Neuronal stem cell (in vitro differentiated cells): ENCODE results near the gene NFYA.

ENCODE experiments used
- DNase-seq: peaks from one replicate; pipeline ENCODE4 v3.0.0-alpha.2; 2013; ENCODE audit warnings: low spot score
- H2AFZ ChIP-seq: one replicate; pipeline ENCODE4 v1.6.1; 2013; ENCODE audit warnings: mild to moderate bottlenecking, low read length, inconsistent platforms
- H2AK5ac ChIP-seq: 2 replicates; pipeline ENCODE4 v1.6.1; 2013; ENCODE audit warnings: low read depth, mild to moderate bottlenecking, inconsistent platforms, low read length, moderate library complexity, mixed read lengths
- H2BK120ac ChIP-seq: 2 replicates; pipeline ENCODE4 v1.6.1; 2013; ENCODE audit warnings: low read depth, mild to moderate bottlenecking, inconsistent platforms, low read length, moderate library complexity, mixed read lengths
- H2BK12ac ChIP-seq: one replicate; pipeline ENCODE4 v1.6.1; 2013; ENCODE audit warnings: low read length, inconsistent platforms
- H2BK15ac ChIP-seq: 2 replicates; pipeline ENCODE4 v1.6.1; 2013; ENCODE audit warnings: mild to moderate bottlenecking, low read length, inconsistent platforms, mixed read lengths
- H2BK5ac ChIP-seq: one replicate; pipeline ENCODE4 v1.6.1; 2013; ENCODE audit warnings: inconsistent platforms, mild to moderate bottlenecking, low read length, moderate library complexity
- H3K14ac ChIP-seq: one replicate; pipeline ENCODE4 v1.6.1; 2013; ENCODE audit warnings: low read length, inconsistent platforms
- H3K18ac ChIP-seq: 2 replicates; pipeline ENCODE4 v1.6.1; 2013; ENCODE audit warnings: low read length, inconsistent platforms
- H3K23ac ChIP-seq: 2 replicates; pipeline ENCODE4 v1.6.1; 2013; ENCODE audit warnings: low read depth, mild to moderate bottlenecking, mixed read lengths, low read length, inconsistent platforms; ENCODE audit not compliant: poor library complexity
- H3K27ac ChIP-seq: replicated peaks from 3 replicates; pipeline ENCODE4 v1.5.1; 2013; ENCODE audit warnings: low read length, inconsistent platforms
- H3K27me3 ChIP-seq, 3 experiments: 2 replicates each; pipeline ENCODE4 v1.6.1; 2013; ENCODE audit warnings: low read length in 3 of 3, mild to moderate bottlenecking in 2 of 3, inconsistent platforms in 1 of 3, low read depth in 1 of 3, mixed read lengths in 1 of 3, moderate library complexity in 1 of 3; ENCODE audit not compliant: control insufficient read depth in 3 of 3, insufficient read depth in 3 of 3
- H3K36me3 ChIP-seq, 2 donors: replicated peaks in 1 of 2; 2 replicates each; pipeline ENCODE4 v1.6.1; 2013; ENCODE audit warnings: low read length in 2 of 2; ENCODE audit not compliant: control insufficient read depth in 2 of 2, insufficient read depth in 2 of 2
- H3K4ac ChIP-seq: 2 replicates; pipeline ENCODE4 v1.6.1; 2013; ENCODE audit warnings: inconsistent platforms, mild to moderate bottlenecking, low read length, moderate library complexity
- H3K4me1 ChIP-seq, 2 donors: 1 replicate in 1 of 2; 2 replicates in 1 of 2; pipeline ENCODE4 v1.6.1; 2013; ENCODE audit warnings: low read length in 2 of 2, low read depth in 1 of 2; ENCODE audit not compliant: control insufficient read depth in 2 of 2, insufficient read depth in 1 of 2
- H3K4me2 ChIP-seq: one replicate; pipeline ENCODE4 v1.6.1; 2013; ENCODE audit warnings: mild to moderate bottlenecking, low read length, inconsistent platforms; ENCODE audit not compliant: insufficient read depth, poor library complexity, severe bottlenecking
- H3K4me3 ChIP-seq, 2 donors: 2 replicates each; pipeline ENCODE4 v1.5.1; 2013; ENCODE audit warnings: low read length in 2 of 2, mild to moderate bottlenecking in 2 of 2, inconsistent platforms in 1 of 2, moderate library complexity in 1 of 2
- H3K79me1 ChIP-seq: one replicate; pipeline ENCODE4 v1.6.1; 2013; ENCODE audit warnings: low read depth, mild to moderate bottlenecking, inconsistent platforms, low read length, moderate library complexity
- H3K9ac ChIP-seq: one replicate; pipeline ENCODE4 v1.6.1; 2013; ENCODE audit warnings: mild to moderate bottlenecking, low read depth, low read length, inconsistent platforms; ENCODE audit not compliant: poor library complexity
- H3K9me3 ChIP-seq, 2 donors: replicated peaks in 1 of 2; 2 replicates each; pipeline versions ENCODE3 to v1.6.1; 2013; ENCODE audit warnings: low read length in 2 of 2, mild to moderate bottlenecking in 2 of 2, inconsistent platforms in 1 of 2, low read depth in 1 of 2, mixed read lengths in 1 of 2, moderate library complexity in 1 of 2; ENCODE audit not compliant: control insufficient read depth in 2 of 2, insufficient read depth in 1 of 2
- H4K8ac ChIP-seq: one replicate; pipeline ENCODE4 v1.6.1; 2013; ENCODE audit warnings: low read depth, mild to moderate bottlenecking, inconsistent platforms, low read length, moderate library complexity
- H4K91ac ChIP-seq: one replicate; pipeline ENCODE4 v1.6.1; 2013; ENCODE audit warnings: low read length, low read depth, mild to moderate bottlenecking, inconsistent platforms; ENCODE audit not compliant: poor library complexity
- WGBS, 2 donors: extraction: QIAGEN DNeasy Blood & Tissue Kit; methylation state at CpG; one replicate each; pipeline ENCODE4 v1.1.7; 2013; ENCODE audit warnings: missing lambda C conversion rate in 2 of 2, mixed read lengths in 1 of 2; ENCODE audit not compliant: insufficient read length in 2 of 2, insufficient replicate concordance in 1 of 2; ENCODE audit errors: extremely low coverage in 2 of 2; 5-methylcytosine and 5-hydroxymethylcytosine counted together

The NFYA gene

GRCh38 chr6:41065550-41066026 lies 7.2 kb upstream of the NFYA start:
- no peak overlapping the region for H3K4me3 ChIP-seq
- H3K4me1 ChIP-seq, result peaks cover 0 to 2% of the 10 kb centered on the region in 2 donors
- no peak overlapping the region for H2BK120ac ChIP-seq
- no peaks in the 10 kb centered on the region for H3K27me3 ChIP-seq
- H3K14ac ChIP-seq, result no peak overlapping the region
- H3K36me3 ChIP-seq, result peaks cover 5 to 92% of the 10 kb centered on the region in 2 donors
- H3K4ac ChIP-seq, result no peak overlapping the region
- DNase-seq, result no peak
- no peak overlapping the region for H2AK5ac ChIP-seq
- no CpG with 5 or more reads among the region's 2 CpGs for WGBS, 2 donors
- no peak overlapping the region for H3K27ac ChIP-seq
- H3K4me2 ChIP-seq, result no peak overlapping the region
- no peak overlapping the region for H4K8ac ChIP-seq
- no peaks in the 10 kb centered on the region for H3K79me1 ChIP-seq
- H3K9me3 ChIP-seq, result no peaks in the 10 kb centered on the region
- H4K91ac ChIP-seq, result no peak overlapping the region
- H2BK5ac ChIP-seq, result no peak overlapping the region
- no peak overlapping the region for H3K18ac ChIP-seq
- no peak overlapping the region for H2BK12ac ChIP-seq
- no peak overlapping the region for H3K23ac ChIP-seq
- no peak overlapping the region for H2AFZ ChIP-seq
- H3K9ac ChIP-seq, result no peak overlapping the region
- H2BK15ac ChIP-seq, result no peak overlapping the region

GRCh38 chr6:41066867-41067304 lies 5.9 kb upstream of the NFYA start:
- H3K79me1 ChIP-seq, result no peaks in the 10 kb centered on the region
- no peak overlapping the region for H4K8ac ChIP-seq
- no peak overlapping the region for H3K14ac ChIP-seq
- peaks cover 5 to 82% of the 10 kb centered on the region in 2 donors for H3K36me3 ChIP-seq
- H2AK5ac ChIP-seq, result no peak overlapping the region
- no peak overlapping the region for H2BK15ac ChIP-seq
- no peak overlapping the region for H3K4me2 ChIP-seq
- H3K27me3 ChIP-seq, result no peaks in the 10 kb centered on the region
- no peak overlapping the region for H3K23ac ChIP-seq
- no peak overlapping the region for H3K18ac ChIP-seq
- DNase-seq, result peak; percentile 63
- no peak overlapping the region for H3K4me3 ChIP-seq
- no peak overlapping the region for H3K4ac ChIP-seq
- H3K4me1 ChIP-seq, result peaks cover 0 to 4% of the 10 kb centered on the region in 2 donors
- no peak overlapping the region for H2BK5ac ChIP-seq
- no peak overlapping the region for H3K27ac ChIP-seq
- no peak overlapping the region for H2BK120ac ChIP-seq
- H3K9ac ChIP-seq, result no peak overlapping the region
- no peaks in the 10 kb centered on the region for H3K9me3 ChIP-seq
- no CpG with 5 or more reads among the region's 3 CpGs for WGBS, 2 donors
- no peak overlapping the region for H2BK12ac ChIP-seq
- no peak overlapping the region for H4K91ac ChIP-seq
- no peak overlapping the region for H2AFZ ChIP-seq

- peak overlapping the region; percentile 89 for H2AFZ ChIP-seq
- peak overlapping the region; percentile 99 for H3K27ac ChIP-seq
- H3K36me3 ChIP-seq, result peaks cover 2 to 42% of the 10 kb centered on the region in 2 donors
- H2AK5ac ChIP-seq, result peak overlapping the region; percentile 20
- no peak overlapping the region for H4K91ac ChIP-seq
- no peak overlapping the region for H2BK15ac ChIP-seq
- H2BK120ac ChIP-seq, result no peak overlapping the region
- peak overlapping the region; percentile 99 for H2BK5ac ChIP-seq
- peak overlapping the region; percentile 98 for H3K18ac ChIP-seq
- no peak overlapping the region for H4K8ac ChIP-seq
- H3K9me3 ChIP-seq, result no peaks in the 10 kb centered on the region
- no peaks in the 10 kb centered on the region for H3K27me3 ChIP-seq
- peak overlapping the region; percentile 83 to 91 for H3K4me3 ChIP-seq
- peaks cover 3% of the 10 kb centered on the region for H3K79me1 ChIP-seq
- no peak overlapping the region for H3K14ac ChIP-seq
- H3K4me1 ChIP-seq, result peaks cover 6 to 9% of the 10 kb centered on the region in 2 donors
- peak overlapping the region; percentile 86 for H3K9ac ChIP-seq
- no peak overlapping the region for H3K4ac ChIP-seq
- no CpG with 5 or more reads among the region's 16 CpGs for WGBS, 2 donors
- DNase-seq, result no peak
- peak overlapping the region; percentile 95 for H3K4me2 ChIP-seq
- H3K23ac ChIP-seq, result peak overlapping the region; percentile 37
- H2BK12ac ChIP-seq, result no peak overlapping the region
These were observed 1.3 kb upstream of the NFYA start for GRCh38 chr6:41071501-41071922.

GRCh38 chr6:41071923-41072835 lies 595 bp upstream of the NFYA start, which contains the start of gene OARD1:
Gene OARD1 (minus strand): TSS chr6:41072356. CDS start chr6:41071634, 722 bp downstream.
- Histone ChIP-seq H2BK15ac (no peak within 1 kb of the TSS), H3K23ac (peak within 1 kb of the TSS; percentile 87)
- WGBS, 2 donors, result no CpG with 5 or more reads among the region's 63 CpGs

More at GRCh38 chr6:41071923-41072835, 595 bp upstream of the NFYA start, which contains the start of gene OARD1:
- H2BK5ac ChIP-seq, result peak within 1 kb of the TSS; percentile 99
- H3K4ac ChIP-seq, result peak within 1 kb of the TSS; percentile 58
- peak within 1 kb of the TSS; percentile 94 for H3K9ac ChIP-seq
- peak within 1 kb of the TSS; percentile 83 to 91 for H3K4me3 ChIP-seq
- H3K79me1 ChIP-seq, result peaks cover 3% of the 10 kb centered on the region
- H3K36me3 ChIP-seq, result peaks cover 2 to 36% of the 10 kb centered on the region in 2 donors
- peak within 1 kb of the TSS; percentile 79 for H3K14ac ChIP-seq
- H2AFZ ChIP-seq, result peak within 1 kb of the TSS; percentile 89
- H3K27ac ChIP-seq, result peak within 1 kb of the TSS; percentile 99
- peak within 1 kb of the TSS; percentile 97 for H2AK5ac ChIP-seq
- peak; percentile 100 for DNase-seq
- H3K18ac ChIP-seq, result peak within 1 kb of the TSS; percentile 98
- peak within 1 kb of the TSS; percentile 49 for H2BK12ac ChIP-seq
- no peaks in the 10 kb centered on the region for H3K9me3 ChIP-seq
- H3K4me1 ChIP-seq, result peaks cover 6 to 9% of the 10 kb centered on the region in 2 donors
- no peaks in the 10 kb centered on the region for H3K27me3 ChIP-seq
- no peak within 1 kb of the TSS for H2BK120ac ChIP-seq
- peak within 1 kb of the TSS; percentile 95 for H3K4me2 ChIP-seq
- H4K8ac ChIP-seq, result peak within 1 kb of the TSS; percentile 19
- no peak within 1 kb of the TSS for H4K91ac ChIP-seq
